Activated B cell treated with CpG ODN at 0.5 μM for 24 hours (primary cell): ENCODE measurements around the gene TSPAN9. TPM values are rescaled to one million over a fixed set of nuclear protein-coding genes. Genes with fewer than 3 reads are reported as not detected.

Source experiments
- ATAC-seq: fragments of 200-7000 bp; cut with Tn5 transposase; one replicate; pipeline ENCODE4 v1.10.0; 2021; ENCODE audit warnings: low read depth, mild to moderate bottlenecking, moderate library complexity
- CTCF ChIA-PET: fragments of 350-600 bp; sonication (Branson Sonifier 250); formaldehyde crosslinking; loops from one replicate; lab custom pipeline; 2021; ENCODE audit warnings: antibody characterized with exemption; lab: Charles Lee
- POLR2A ChIA-PET: fragments of 350-600 bp; sonication (Branson Sonifier 250); formaldehyde crosslinking; loops from one replicate; lab custom pipeline; 2021; ENCODE audit warnings: antibody characterized with exemption; lab: Charles Lee
- DNase-seq: peaks from one replicate; pipeline ENCODE4 v3.0.0; 2022
- H3K27ac Mint-ChIP-seq: one replicate; pipeline ENCODE4 v1.8.0; 2020; ENCODE audit warnings: mixed read lengths
- H3K27me3 Mint-ChIP-seq: one replicate; pipeline ENCODE4 v1.8.0; 2021; ENCODE audit warnings: mixed read lengths
- H3K36me3 Mint-ChIP-seq: one replicate; pipeline ENCODE4 v1.8.0; 2021; ENCODE audit warnings: low read depth, mixed read lengths
- H3K4me1 Mint-ChIP-seq: one replicate; pipeline ENCODE4 v1.8.0; 2021; ENCODE audit warnings: mixed read lengths
- H3K4me3 Mint-ChIP-seq: one replicate; pipeline ENCODE4 v1.8.0; 2020; ENCODE audit warnings: mild to moderate bottlenecking, mixed read lengths
- H3K9me3 Mint-ChIP-seq: one replicate; pipeline ENCODE4 v1.8.0; 2020; ENCODE audit warnings: mixed read lengths
- intact Hi-C: fragments of 100-400 bp; cut with micrococcal nuclease; formaldehyde crosslinking; loops from one replicate; pipeline ENCODE4 v1.15.1; 2024
- total RNA-seq: library from RNA; stranded (reverse); gene quantifications from 2 replicates; pipeline ENCODE4 v1.2.3, GENCODE V29; 2022
- TF ChIP-seq, protein P1 (sequence below): fragments of 200-600 bp; IDR thresholded peaks from one replicate; pipeline ENCODE4 v1.8.0; 2022; ENCODE audit warnings: antibody characterized with exemption, mild to moderate bottlenecking

Gene TSPAN9
- total RNA-seq, 1 donor from 2014 or later = 0.20 TPM

- no peak for DNase-seq
- Mint-ChIP-seq H3K4me3 (no peak overlapping the region), H3K36me3 (no peaks in the 10 kb centered on the region), H3K27me3 (peaks cover 12% of the 10 kb centered on the region), H3K9me3 (no peaks in the 10 kb centered on the region), H3K4me1 (no peaks in the 10 kb centered on the region), H3K27ac (no peak overlapping the region)
- ChIA-PET CTCF (no interaction called here), POLR2A (no interaction called here)
- intact Hi-C loops = no loop called here
- TF ChIP-seq, protein P1, sequence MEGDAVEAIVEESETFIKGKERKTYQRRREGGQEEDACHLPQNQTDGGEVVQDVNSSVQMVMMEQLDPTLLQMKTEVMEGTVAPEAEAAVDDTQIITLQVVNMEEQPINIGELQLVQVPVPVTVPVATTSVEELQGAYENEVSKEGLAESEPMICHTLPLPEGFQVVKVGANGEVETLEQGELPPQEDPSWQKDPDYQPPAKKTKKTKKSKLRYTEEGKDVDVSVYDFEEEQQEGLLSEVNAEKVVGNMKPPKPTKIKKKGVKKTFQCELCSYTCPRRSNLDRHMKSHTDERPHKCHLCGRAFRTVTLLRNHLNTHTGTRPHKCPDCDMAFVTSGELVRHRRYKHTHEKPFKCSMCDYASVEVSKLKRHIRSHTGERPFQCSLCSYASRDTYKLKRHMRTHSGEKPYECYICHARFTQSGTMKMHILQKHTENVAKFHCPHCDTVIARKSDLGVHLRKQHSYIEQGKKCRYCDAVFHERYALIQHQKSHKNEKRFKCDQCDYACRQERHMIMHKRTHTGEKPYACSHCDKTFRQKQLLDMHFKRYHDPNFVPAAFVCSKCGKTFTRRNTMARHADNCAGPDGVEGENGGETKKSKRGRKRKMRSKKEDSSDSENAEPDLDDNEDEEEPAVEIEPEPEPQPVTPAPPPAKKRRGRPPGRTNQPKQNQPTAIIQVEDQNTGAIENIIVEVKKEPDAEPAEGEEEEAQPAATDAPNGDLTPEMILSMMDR = no peak
- no peak for ATAC-seq
These were observed 190.5 kb downstream of the TSPAN9 start for GRCh38 chr12:3267690-3268089.

DNA sequence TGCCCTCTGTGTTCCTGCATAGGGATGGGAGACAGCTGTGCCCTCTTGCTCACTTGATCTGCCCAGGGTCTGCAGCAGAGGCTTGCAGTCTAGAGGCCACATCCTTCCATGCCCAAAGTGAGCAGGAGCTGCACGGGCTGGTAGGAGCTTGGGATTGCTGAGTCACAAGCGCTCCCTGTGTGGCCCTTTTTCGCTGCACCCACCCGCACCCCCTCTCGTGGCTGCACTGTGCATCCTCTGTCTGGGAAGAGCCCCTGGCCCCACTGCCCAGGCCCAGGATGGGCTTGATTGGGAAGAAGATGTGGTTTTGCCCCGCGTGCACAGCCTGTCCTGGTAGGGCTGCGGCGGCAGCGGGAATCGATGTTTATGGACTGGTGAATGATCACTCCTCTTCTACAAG lies 192.4 kb downstream of the TSPAN9 start:
- ATAC-seq = no peak
- Mint-ChIP-seq H3K36me3 (no peaks in the 10 kb centered on the region), H3K9me3 (no peaks in the 10 kb centered on the region), H3K27ac (no peak overlapping the region), H3K4me1 (no peaks in the 10 kb centered on the region), H3K4me3 (no peak overlapping the region), H3K27me3 (peaks cover 13% of the 10 kb centered on the region)
- CTCF ChIA-PET = no interaction called here
- DNase-seq = no peak
- POLR2A ChIA-PET = no interaction called here
- TF ChIP-seq, protein P1 = no peak
- intact Hi-C loops = no loop called here

GRCh38 chr12:3271146-3271545 lies 194.0 kb downstream of the TSPAN9 start:
- H3K9me3 Mint-ChIP-seq = no peaks in the 10 kb centered on the region
- peaks cover 2% of the 10 kb centered on the region for H3K4me1 Mint-ChIP-seq
- no peak overlapping the region for H3K4me3 Mint-ChIP-seq
- TF ChIP-seq, protein P1 = no peak
- ChIA-PET CTCF (interaction anchor here (1.4 kb wide), 1 partner anchor 29 kb away, joined by 5 read pairs; no protein-coding TSS in a partner anchor), POLR2A (no interaction called here)
- H3K36me3 Mint-ChIP-seq = no peaks in the 10 kb centered on the region
- no peak overlapping the region for H3K27ac Mint-ChIP-seq
- H3K27me3 Mint-ChIP-seq = peaks cover 25% of the 10 kb centered on the region
- DNase-seq (no peak), ATAC-seq (no peak)
- intact Hi-C loops = no loop called here

DNA sequence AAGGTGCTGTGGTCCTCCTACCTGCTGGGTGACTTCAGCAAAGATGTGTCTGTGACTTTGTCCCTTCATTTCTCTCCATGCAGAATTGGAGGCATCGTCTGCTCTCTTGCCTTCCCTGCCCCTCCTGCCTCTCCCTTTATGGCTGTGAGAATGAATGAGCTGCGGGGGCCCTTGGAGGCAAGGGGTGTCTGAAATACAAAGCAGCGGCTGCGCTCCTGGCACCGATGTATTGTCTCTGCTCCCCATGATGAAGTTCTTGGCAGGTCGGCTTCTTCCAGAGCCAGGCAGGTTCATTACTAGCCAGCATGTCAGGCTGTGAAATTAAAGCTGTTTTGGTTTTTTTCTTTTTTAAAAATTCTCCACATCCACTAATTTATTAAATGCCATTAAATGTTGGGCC lies 194.5 kb downstream of the TSPAN9 start:
- no peaks in the 10 kb centered on the region for H3K36me3 Mint-ChIP-seq
- TF ChIP-seq, protein P1 = no peak
- ATAC-seq (no peak), DNase-seq (no peak)
- no peak overlapping the region for H3K27ac Mint-ChIP-seq
- H3K4me3 Mint-ChIP-seq = no peak overlapping the region
- POLR2A ChIA-PET = no interaction called here
- H3K9me3 Mint-ChIP-seq = no peaks in the 10 kb centered on the region
- peaks cover 2% of the 10 kb centered on the region for H3K4me1 Mint-ChIP-seq
- H3K27me3 Mint-ChIP-seq = peaks cover 25% of the 10 kb centered on the region
- CTCF ChIA-PET = interaction anchor here (1.4 kb wide), 1 partner anchor 28 kb away, joined by 5 read pairs; no protein-coding TSS in a partner anchor
- intact Hi-C loops = no loop called here

GRCh38 chr12:3272958-3273357 lies 195.8 kb downstream of the TSPAN9 start:
- ChIA-PET POLR2A (no interaction called here), CTCF (interaction anchor here (5.0 kb wide), 1 partner anchor 136 kb away, joined by 82 read pairs; no protein-coding TSS in a partner anchor)
- DNase-seq (no peak), ATAC-seq (no peak)
- H3K36me3 Mint-ChIP-seq = no peaks in the 10 kb centered on the region
- H3K4me3 Mint-ChIP-seq = no peak overlapping the region
- peaks cover 2% of the 10 kb centered on the region for H3K4me1 Mint-ChIP-seq
- TF ChIP-seq, protein P1 = no peak
- H3K27me3 Mint-ChIP-seq = peaks cover 31% of the 10 kb centered on the region
- no peak overlapping the region for H3K27ac Mint-ChIP-seq
- no peaks in the 10 kb centered on the region for H3K9me3 Mint-ChIP-seq
- intact Hi-C loops = no loop called here
